HepG2 (cell line): ENCODE measurements around the gene CCDC88B. TPM values are rescaled to one million over a fixed set of nuclear protein-coding genes. Genes with fewer than 3 reads are reported as not detected.

ENCODE experiments used
- ATAC-seq: fragments of 200-7000 bp; cut with Tn5 transposase; 3 replicates; pipeline ENCODE4 v1.9.1; 2020; ENCODE audit warnings: mild to moderate bottlenecking, moderate library complexity
- BruUV-seq: library from RNA; stranded (reverse); fragments of 400-500 nt; replicated peaks from 2 replicates; lab custom pipeline; 2021; lab: Mats Ljungman, UMichigan
- CTCF ChIA-PET: fragments of 300-600 bp; formaldehyde crosslinking; extraction: SDS; loops from one replicate; lab custom pipeline; 2021; ENCODE audit warnings: low total read pairs, inconsistent platforms, low intra/inter-chr PET ratio; lab: Yijun Ruan, JAX
- POLR2A ChIA-PET: fragments of 350-600 bp; sonication (Branson Sonifier 250); formaldehyde crosslinking; loops from one replicate; lab custom pipeline; 2020; ENCODE audit warnings: antibody characterized with exemption, inconsistent platforms; lab: Yijun Ruan, JAX
- DNase-seq: peaks from one replicate; pipeline ENCODE4 v3.0.0-alpha.2; 2015; ENCODE audit warnings: low spot score
- FAIRE-seq: peaks from 3 replicates; lab custom pipeline; 2011; peaks lifted over from hg19 to GRCh38; lab: Jason Lieb, UNC
- H2AFZ ChIP-seq: one replicate; pipeline ENCODE4 v1.6.1; 2011; ENCODE audit warnings: low read length, inconsistent platforms
- H3K27ac ChIP-seq: fragments of 300-600 bp; 3 replicates; pipeline ENCODE4 v1.8.0; 2011; ENCODE audit warnings: mixed run types, mild to moderate bottlenecking, mixed read lengths, low read length, inconsistent platforms; ENCODE audit not compliant: insufficient read depth; ENCODE audit errors: extremely low read length
- H3K27me3 ChIP-seq, 2 experiments: fragments of 200-600 bp in 1 of 2; 2 replicates in 1 of 2; 3 replicates in 1 of 2; pipeline versions ENCODE4 v1.6.0 to v1.8.0; 2011; ENCODE audit warnings: low read length in 2 of 2, mild to moderate bottlenecking in 2 of 2, moderate library complexity in 2 of 2, inconsistent platforms in 1 of 2; ENCODE audit not compliant: insufficient read depth in 2 of 2, control insufficient read depth in 1 of 2
- H3K36me3 ChIP-seq, 2 experiments: fragments of 200-600 bp in 1 of 2; replicated peaks in 1 of 2; 2 replicates in 1 of 2; 3 replicates in 1 of 2; pipeline versions ENCODE4 v1.5.1 to v1.8.0; 2011; ENCODE audit warnings: low read length in 2 of 2, inconsistent platforms in 1 of 2; ENCODE audit not compliant: insufficient read depth in 2 of 2, control insufficient read depth in 1 of 2
- H3K4me1 ChIP-seq: 2 replicates; pipeline ENCODE4 v1.5.1; 2012; ENCODE audit warnings: low read length, inconsistent platforms; ENCODE audit not compliant: insufficient read depth
- H3K4me2 ChIP-seq: 2 replicates; pipeline ENCODE4 v1.6.0; 2011; ENCODE audit warnings: low read depth, low read length, inconsistent platforms
- H3K4me3 ChIP-seq, 3 experiments: fragments of 200-600 bp in 1 of 3; sonication (generic), shearing (Covaris generic) in 1 of 3; replicated peaks in 1 of 3; 2 replicates each; pipeline ENCODE4 v1.5.1; 2011 to 2016; ENCODE audit warnings: low read length in 3 of 3, inconsistent platforms in 2 of 3, low read depth in 2 of 3, mild to moderate bottlenecking in 2 of 3, control low read depth in 1 of 3, mixed read lengths in 1 of 3; ENCODE audit not compliant: insufficient read depth in 1 of 3
- H3K79me2 ChIP-seq: one replicate; pipeline ENCODE4 v1.6.1; 2011; ENCODE audit warnings: low read length, inconsistent platforms; ENCODE audit not compliant: insufficient read depth
- H3K9ac ChIP-seq: 2 replicates; pipeline ENCODE4 v1.6.0; 2011; ENCODE audit warnings: mild to moderate bottlenecking, low read depth, low read length, inconsistent platforms; ENCODE audit not compliant: insufficient read depth
- H3K9me3 ChIP-seq: 2 replicates; pipeline ENCODE4 v1.5.1; 2012; ENCODE audit warnings: mild to moderate bottlenecking, low read length
- H4K20me1 ChIP-seq: 2 replicates; pipeline ENCODE4 v1.6.0; 2011; ENCODE audit warnings: inconsistent platforms, mild to moderate bottlenecking, low read length, moderate library complexity; ENCODE audit not compliant: insufficient read depth
- MAFF ChIP-seq: IDR thresholded peaks from 2 replicates; pipeline ENCODE4 v1.6.1; 2011; ENCODE audit warnings: low read depth, low read length, improper control_type of control experiment
- POLR2G ChIP-seq: fragments of 200-400 bp; formaldehyde crosslinking; IDR thresholded peaks from 2 replicates; pipeline ENCODE4 v1.6.1; 2018; ENCODE audit warnings: mild to moderate bottlenecking, low read depth, low read length, moderate library complexity
- SP5 ChIP-seq: IDR thresholded peaks from 2 replicates; pipeline ENCODE4 v1.6.1; 2016; ENCODE audit warnings: low read depth, borderline replicate concordance
- SUZ12 ChIP-seq: fragments of 150-350 bp; IDR thresholded peaks from 2 replicates; pipeline ENCODE4 v1.6.1; 2014; ENCODE audit warnings: low read depth, low read length
- ZFP36L1 ChIP-seq: sonication (generic); formaldehyde crosslinking; IDR thresholded peaks from 2 replicates; pipeline ENCODE4 v1.8.0; 2022; ENCODE audit warnings: mild to moderate bottlenecking, missing genetic modification reagents, moderate library complexity
- ZNF260 ChIP-seq: sonication (generic); formaldehyde crosslinking; IDR thresholded peaks from 2 replicates; pipeline ENCODE4 v1.4.0; 2020; ENCODE audit warnings: missing genetic modification reagents, low read depth, mild to moderate bottlenecking, borderline replicate concordance
- ZNF446 ChIP-seq: sonication (generic); formaldehyde crosslinking; IDR thresholded peaks from 2 replicates; pipeline ENCODE4 v1.5.0; 2020; ENCODE audit warnings: mild to moderate bottlenecking, missing genetic modification reagents
- ZNF567 ChIP-seq: sonication (generic); formaldehyde crosslinking; IDR thresholded peaks from 2 replicates; pipeline ENCODE4 v1.8.1; 2023; ENCODE audit warnings: mild to moderate bottlenecking, missing genetic modification reagents, borderline replicate concordance
- ZNF75D ChIP-seq: sonication (generic); formaldehyde crosslinking; IDR thresholded peaks from 2 replicates; pipeline ENCODE4 v1.8.1; 2023; ENCODE audit warnings: missing genetic modification reagents, mild to moderate bottlenecking, borderline replicate concordance
- in situ Hi-C: cut with HindIII; loops from 2 replicates; pipeline ENCODE4 v1.10.0; 2017; ENCODE audit warnings: low pct_unique_long_range_greater_than_20kb; ENCODE audit not compliant: extremely low pct_ligation_motif_present
- intact Hi-C: fragments of 100-400 bp; cut with micrococcal nuclease; formaldehyde crosslinking; loops from one replicate; pipeline ENCODE4 v1.10.0; 2022; ENCODE audit not compliant: unreplicated experiment
- polyA plus RNA-seq, 8 experiments: library from polyadenylated mRNA; depleted of rRNA in 3 of 8; stranded (reverse) in 7 of 8; unstranded in 1 of 8; fragments of >200 nt; fragmentation: Illumina TruSeq in 4 of 8; extraction: Trizol in 4 of 8; gene quantifications; 2 replicates each; pipeline versions ENCODE4 v1.2.1 to v1.2.3, GENCODE V29; 2011 to 2016; ENCODE audit warnings: low read depth in 4 of 8, missing spikeins in 1 of 8, mixed read lengths in 1 of 8; ENCODE audit not compliant: insufficient read depth in 1 of 8
- total RNA-seq, 5 experiments: library from RNA; depleted of rRNA; stranded (reverse); fragments of >200 nt; fragmentation: Illumina TruSeq; extraction: Trizol; gene quantifications; 2 replicates each; pipeline ENCODE4 v1.2.3, GENCODE V29; 2016; ENCODE audit warnings: low read depth in 1 of 5
- TF ChIP-seq, protein P1 (sequence below): sonication (generic); formaldehyde crosslinking; IDR thresholded peaks from 2 replicates; pipeline ENCODE4 v1.8.0; 2023; ENCODE audit warnings: mild to moderate bottlenecking, missing genetic modification reagents

CCDC88B gene
- total and polyA plus RNA-seq, 2 of the 13 experiments (the other 11 are each of a cell fraction or from before 2014, with no cell fraction given), result 3.6 to 4.8 TPM

GRCh38 chr11:64387916-64388315 is 47.9 kb downstream of the CCDC88B start:
- H3K79me2 ChIP-seq, result no peaks in the 10 kb centered on the region
- no peak overlapping the region for H2AFZ ChIP-seq
- POLR2A ChIA-PET, result no interaction called here
- H3K9ac ChIP-seq, result no peak overlapping the region
- no peak for FAIRE-seq
- H3K4me3 ChIP-seq, result no peak overlapping the region
- no peak for ATAC-seq
- CTCF ChIA-PET, result no interaction called here
- no peak for DNase-seq
- no peak for TF ChIP-seq SP5 (CRISPR knock-in tag)
- TF ChIP-seq, protein P1, sequence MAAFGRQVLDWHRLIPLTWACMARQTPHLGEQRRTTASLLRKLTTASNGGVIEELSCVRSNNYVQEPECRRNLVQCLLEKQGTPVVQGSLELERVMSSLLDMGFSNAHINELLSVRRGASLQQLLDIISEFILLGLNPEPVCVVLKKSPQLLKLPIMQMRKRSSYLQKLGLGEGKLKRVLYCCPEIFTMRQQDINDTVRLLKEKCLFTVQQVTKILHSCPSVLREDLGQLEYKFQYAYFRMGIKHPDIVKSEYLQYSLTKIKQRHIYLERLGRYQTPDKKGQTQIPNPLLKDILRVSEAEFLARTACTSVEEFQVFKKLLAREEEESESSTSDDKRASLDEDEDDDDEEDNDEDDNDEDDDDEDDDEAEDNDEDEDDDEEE, result no peak
- TF ChIP-seq MAFF, result no peak
- no peak for TF ChIP-seq ZNF446 (CRISPR knock-in tag)
- no peak for TF ChIP-seq ZFP36L1
- TF ChIP-seq POLR2G, result no peak
- TF ChIP-seq ZNF75D (CRISPR knock-in tag), result no peak
- no peak for TF ChIP-seq SUZ12
- TF ChIP-seq ZNF260 (CRISPR knock-in tag), result no peak
- TF ChIP-seq ZNF567 (CRISPR knock-in tag), result no peak
- H3K4me1 ChIP-seq, result no peaks in the 10 kb centered on the region
- no peak overlapping the region for H3K27ac ChIP-seq
- H4K20me1 ChIP-seq, result no peaks in the 10 kb centered on the region
- no TSS peak for BruUV-seq
- H3K36me3 ChIP-seq, result no peaks in the 10 kb centered on the region
- in situ Hi-C loops, result no loop called here
- H3K4me2 ChIP-seq, result no peak overlapping the region
- no peaks in the 10 kb centered on the region for H3K9me3 ChIP-seq
- intact Hi-C loops, result no loop called here
- peaks cover 6 to 41% of the 10 kb centered on the region in 2 experiments; a peak in 4 of 5 replicates for H3K27me3 ChIP-seq
